Epithelial cell of proximal tubule (primary cell): Measurements from ENCODE around the gene GRK4. TPM values are rescaled to one million over a fixed set of nuclear protein-coding genes. Genes with fewer than 3 reads are reported as not detected.
A peak's percentile ranks its signal among the peaks of the same experiment; 100 is the strongest.

ENCODE experiments used
- DNase-seq: peaks from one replicate; pipeline ENCODE4 v3.0.0-alpha.2; 2011; ENCODE audit warnings: low read depth
- H3K4me3 ChIP-seq: 2 replicates; pipeline ENCODE4 v1.5.1; 2011; ENCODE audit warnings: low read depth, mild to moderate bottlenecking, low read length
- CTCF ChIP-seq: conservative IDR thresholded peaks from 2 replicates; pipeline ENCODE4 v1.5.1; 2012; ENCODE audit warnings: low read depth, mild to moderate bottlenecking, low read length
- total RNA-seq: library from RNA; depleted of rRNA; stranded (reverse); fragments of >200 nt; gene quantifications from 2 replicates; pipeline ENCODE4 v1.2.3, GENCODE V29; 2015

Gene GRK4
- total RNA-seq, 1 donor from 2014 or later: 1.3 TPM

DNA sequence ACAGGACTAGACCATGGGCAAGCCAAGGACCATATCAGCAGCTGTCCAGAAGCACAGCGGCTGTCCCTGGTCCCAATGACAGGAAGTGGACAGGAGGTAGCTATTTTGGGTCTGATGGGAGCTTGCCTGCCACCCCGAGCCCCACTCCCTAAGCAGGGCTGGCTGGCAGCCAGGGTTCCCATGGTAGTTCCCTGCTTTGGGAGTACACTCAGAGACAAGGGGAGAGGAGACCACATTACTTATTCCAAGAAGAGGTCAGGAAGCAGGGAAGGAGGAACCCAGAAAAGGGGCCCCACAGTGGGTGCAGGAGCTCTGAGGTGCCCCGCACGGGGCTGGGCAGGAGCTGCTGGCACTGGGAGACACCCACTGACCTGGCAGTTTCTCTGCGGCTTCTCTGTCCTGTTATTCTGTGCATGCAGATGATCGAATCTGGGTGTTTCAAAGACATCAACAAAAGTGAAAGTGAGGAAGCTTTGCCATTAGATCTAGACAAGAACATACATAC is 74.6 kb downstream of the GRK4 start:
- no peak overlapping the region for H3K4me3 ChIP-seq
- DNase-seq: no peak
- TF ChIP-seq CTCF: no peak

- no peak for DNase-seq
- no peak for TF ChIP-seq CTCF
- H3K4me3 ChIP-seq: no peak overlapping the region
These were observed 76.5 kb downstream of the GRK4 start for GRCh38 chr4:3039706-3040366.

- peak overlapping the region; percentile 60 for H3K4me3 ChIP-seq
- no peak for DNase-seq
- no peak for TF ChIP-seq CTCF
These were observed 77.3 kb downstream of the GRK4 start for GRCh38 chr4:3040452-3041191.

DNA sequence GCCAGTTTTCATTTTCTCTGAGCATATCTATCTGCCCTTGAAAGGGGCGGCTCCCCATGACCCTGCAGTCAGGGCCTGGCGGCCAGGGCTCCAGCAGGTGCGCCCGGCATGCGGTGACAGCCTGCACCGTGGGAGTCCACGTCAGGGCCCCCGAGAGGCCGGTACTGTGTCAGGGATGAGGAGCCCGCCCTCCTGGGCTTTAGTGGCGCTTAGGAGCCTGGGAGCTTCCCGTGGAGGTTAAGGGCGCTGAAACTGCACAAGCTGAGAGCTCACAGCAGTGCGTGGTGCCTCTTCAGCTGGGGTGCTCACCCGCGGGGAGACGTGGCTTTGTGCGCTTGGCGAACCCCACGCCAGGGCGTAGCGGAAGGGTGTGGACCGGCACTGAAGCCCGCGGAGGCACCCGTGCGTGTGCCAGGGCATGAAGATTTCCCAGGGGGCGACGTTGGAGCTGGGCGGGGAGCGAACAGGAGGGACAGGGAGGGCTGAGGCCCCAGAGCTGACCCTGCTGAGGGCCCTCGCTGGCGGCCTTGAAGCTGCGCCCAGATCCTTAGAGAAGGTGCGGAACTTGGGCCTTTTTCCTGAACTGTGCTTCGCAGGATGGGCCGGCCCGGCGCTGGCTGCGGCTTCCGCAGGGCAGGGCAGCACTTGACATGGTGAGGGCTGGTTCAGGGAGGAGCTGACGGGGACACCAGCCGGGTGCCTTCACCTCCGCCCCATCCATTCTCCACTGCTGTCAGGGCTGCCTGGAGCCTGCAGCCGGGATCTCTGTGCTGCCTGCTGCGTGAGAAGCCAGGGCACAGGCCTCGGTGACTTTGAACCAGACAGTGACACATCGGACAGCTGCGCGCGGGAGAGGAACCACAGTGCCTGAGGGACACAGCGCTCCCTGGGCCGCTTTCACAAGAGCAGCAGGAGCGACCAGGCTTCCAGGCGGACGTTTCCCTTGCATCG is 78.1 kb downstream of the GRK4 start:
- TF ChIP-seq CTCF: no peak
- peak overlapping the region; percentile 60 for H3K4me3 ChIP-seq
- DNase-seq: no peak

DNA sequence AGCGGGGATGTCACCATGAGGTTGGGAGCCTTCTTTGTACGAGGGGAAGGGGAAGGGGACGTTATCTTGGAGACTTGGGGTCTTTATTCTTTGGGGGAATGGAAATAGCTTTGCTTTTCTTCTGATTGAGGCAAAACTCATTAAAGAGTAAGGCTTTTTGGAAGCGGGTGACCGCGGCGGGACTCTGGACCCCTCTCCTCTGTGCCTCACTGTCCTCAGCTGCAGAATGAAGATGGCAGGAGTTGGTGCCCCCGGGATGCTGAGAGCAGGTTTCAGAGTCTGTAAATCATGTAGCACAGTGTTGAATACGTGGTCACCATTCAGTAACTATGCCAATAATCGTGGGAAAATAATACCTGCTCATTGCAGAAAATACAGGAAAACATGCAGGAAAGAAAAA is 78.9 kb downstream of the GRK4 start:
- no peak for TF ChIP-seq CTCF
- DNase-seq: no peak
- peak overlapping the region; percentile 60 for H3K4me3 ChIP-seq

DNA sequence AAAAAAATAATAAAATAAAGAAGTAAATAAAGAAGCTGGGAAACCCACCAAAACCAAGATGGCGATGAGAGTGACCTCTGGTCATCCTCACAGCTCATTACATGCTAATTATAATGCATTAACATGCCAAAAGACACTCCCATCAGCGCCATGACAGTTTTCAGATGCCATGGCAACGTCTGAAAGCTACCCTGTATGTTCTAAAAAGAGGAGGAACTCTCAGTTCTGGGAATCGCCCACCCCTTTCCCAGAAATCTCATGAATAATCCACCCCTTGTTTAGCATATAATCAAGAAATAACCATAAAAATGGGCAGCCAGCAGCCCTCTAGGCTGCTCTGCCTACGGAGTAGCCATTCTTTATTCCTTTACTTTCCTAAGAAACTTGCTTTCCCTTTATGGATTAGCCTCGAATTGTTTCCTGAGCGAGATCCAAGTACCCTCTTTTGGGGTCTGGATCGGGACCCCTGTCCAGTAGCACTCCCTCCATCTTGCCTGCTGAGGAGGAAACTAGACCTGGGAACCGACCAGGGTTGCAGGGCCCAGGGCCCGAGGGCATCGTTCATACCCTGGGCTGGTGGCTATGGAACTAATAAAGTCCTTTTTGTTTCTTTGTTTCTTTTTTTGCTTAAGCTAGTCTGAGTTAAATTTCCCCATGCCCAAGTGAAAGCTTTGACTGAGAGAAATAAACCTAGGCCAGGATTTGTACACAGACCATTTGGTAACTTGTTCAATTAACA is 80.1 kb downstream of the GRK4 start:
- H3K4me3 ChIP-seq: no peak overlapping the region
- no peak for DNase-seq
- TF ChIP-seq CTCF: no peak
